HUES48 (cell line): Measurements from ENCODE around the gene ACVR2A.

Experiments used
- H3K27ac ChIP-seq: one replicate; pipeline ENCODE4 v1.7.0; 2013; ENCODE audit warnings: low read depth, low read length, inconsistent platforms
- H3K27me3 ChIP-seq: 2 replicates; pipeline ENCODE4 v1.6.1; 2013; ENCODE audit warnings: mild to moderate bottlenecking, low read length; ENCODE audit not compliant: control insufficient read depth, insufficient read depth
- H3K36me3 ChIP-seq: 2 replicates; pipeline ENCODE4 v1.6.1; 2013; ENCODE audit warnings: low read length; ENCODE audit not compliant: control insufficient read depth, insufficient read depth
- H3K4me1 ChIP-seq: 2 replicates; pipeline ENCODE4 v1.6.1; 2013; ENCODE audit warnings: mild to moderate bottlenecking, low read length; ENCODE audit not compliant: control insufficient read depth, insufficient read depth
- H3K4me3 ChIP-seq: 2 replicates; pipeline ENCODE4 v1.5.1; 2013; ENCODE audit warnings: mild to moderate bottlenecking, low read depth, low read length
- H3K9ac ChIP-seq: 2 replicates; pipeline ENCODE4 v1.6.1; 2013; ENCODE audit warnings: mild to moderate bottlenecking, low read depth, low read length, moderate library complexity
- H3K9me3 ChIP-seq: 2 replicates; pipeline ENCODE4 v1.6.1; 2013; ENCODE audit warnings: low read length; ENCODE audit not compliant: control insufficient read depth, insufficient read depth

The ACVR2A gene

DNA sequence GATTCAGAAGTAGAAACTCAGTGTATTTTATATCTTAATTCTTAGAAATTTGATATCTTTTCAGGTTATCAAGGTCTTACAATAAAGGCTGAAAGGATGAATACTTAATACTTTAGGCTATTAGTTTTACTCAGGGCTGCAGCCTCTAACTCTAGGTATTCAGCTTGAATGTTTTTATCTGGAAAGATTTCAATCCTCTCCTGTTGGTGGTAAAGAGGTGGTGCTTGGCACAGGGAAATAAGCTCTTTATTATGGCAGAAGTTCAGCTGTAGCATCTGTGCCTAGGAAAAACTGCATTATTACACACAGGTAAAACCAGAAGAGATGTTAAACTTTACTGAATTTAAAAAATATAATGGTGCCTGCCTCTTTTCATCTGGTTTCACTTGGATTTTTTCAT is 11.1 kb downstream of the ACVR2A start:
- H3K27me3 ChIP-seq = no peaks in the 10 kb centered on the region
- no peak overlapping the region for H3K9ac ChIP-seq
- peaks cover 47% of the 10 kb centered on the region for H3K4me1 ChIP-seq
- no peak overlapping the region for H3K27ac ChIP-seq
- no peak overlapping the region for H3K4me3 ChIP-seq
- H3K36me3 ChIP-seq = no peaks in the 10 kb centered on the region
- no peaks in the 10 kb centered on the region for H3K9me3 ChIP-seq

DNA sequence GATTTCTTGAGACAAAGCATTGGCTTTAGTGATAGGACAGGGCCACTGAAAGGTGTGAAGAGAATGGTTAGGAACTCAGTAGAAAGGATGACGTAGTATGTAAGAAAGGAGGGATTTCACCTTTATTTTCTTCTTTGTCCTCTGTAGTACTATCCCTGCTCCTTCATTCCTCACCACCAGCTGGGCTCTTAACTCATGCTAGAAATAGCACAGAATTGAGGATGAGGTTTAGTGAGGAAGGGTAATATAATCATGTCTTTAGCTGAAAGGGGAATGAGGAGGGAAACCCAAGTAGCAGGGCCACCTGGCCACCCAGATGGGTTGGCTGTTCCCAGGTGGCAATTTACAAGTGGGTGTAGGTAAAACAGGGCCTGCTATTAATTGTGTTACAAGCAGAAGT is 15.2 kb downstream of the ACVR2A start:
- H3K36me3 ChIP-seq = no peaks in the 10 kb centered on the region
- no peak overlapping the region; the same call in 1 of the 2 replicates for H3K9ac ChIP-seq
- H3K27ac ChIP-seq = peak overlapping the region; percentile 63
- no peaks in the 10 kb centered on the region for H3K27me3 ChIP-seq
- H3K9me3 ChIP-seq = no peaks in the 10 kb centered on the region
- peaks cover 69% of the 10 kb centered on the region for H3K4me1 ChIP-seq
- H3K4me3 ChIP-seq = peak overlapping the region; percentile 18; the same call in 1 of the 2 replicates

DNA sequence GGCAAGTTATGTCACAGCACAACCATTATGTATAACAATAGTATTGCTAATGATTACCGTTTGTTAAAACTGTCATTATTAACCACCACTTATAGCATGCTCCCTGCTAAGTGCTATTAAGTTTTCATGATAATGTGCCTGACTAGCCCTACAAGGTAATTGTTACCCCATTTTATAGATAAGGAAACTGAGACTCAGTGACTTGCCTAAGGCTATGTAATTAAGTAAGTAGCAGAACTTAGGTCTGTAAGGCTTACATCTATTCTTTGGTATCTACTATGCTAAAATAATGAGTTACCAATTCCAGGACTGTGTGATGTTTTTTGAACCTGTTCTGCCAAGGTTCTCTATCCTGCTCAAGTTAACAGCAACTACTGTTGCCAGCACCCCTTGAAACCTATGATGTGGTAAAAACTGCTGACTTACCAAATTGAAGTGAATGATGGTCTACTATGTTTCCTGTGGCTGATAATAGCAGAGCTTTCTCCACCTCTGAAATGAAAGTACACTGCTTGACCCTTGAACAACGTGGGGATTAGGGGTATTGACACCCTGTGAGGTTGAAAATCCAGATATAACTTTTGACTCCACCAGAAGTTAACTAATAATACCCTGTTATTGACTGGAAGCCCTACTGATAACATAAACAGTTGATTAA is 18.2 kb downstream of the ACVR2A start:
- H3K4me3 ChIP-seq = no peak overlapping the region
- H3K27ac ChIP-seq = no peak overlapping the region
- no peaks in the 10 kb centered on the region for H3K9me3 ChIP-seq
- H3K4me1 ChIP-seq = peaks cover 56% of the 10 kb centered on the region
- no peak overlapping the region for H3K9ac ChIP-seq
- H3K27me3 ChIP-seq = no peaks in the 10 kb centered on the region
- H3K36me3 ChIP-seq = no peaks in the 10 kb centered on the region

- Histone ChIP-seq H3K27ac (no peak overlapping the region), H3K27me3 (no peaks in the 10 kb centered on the region), H3K9me3 (no peaks in the 10 kb centered on the region), H3K4me3 (no peak overlapping the region), H3K36me3 (no peaks in the 10 kb centered on the region), H3K4me1 (peaks cover 54% of the 10 kb centered on the region), H3K9ac (no peak overlapping the region)
Observed at GRCh38 chr2:147863835-147864234, 19.0 kb downstream of the ACVR2A start.

- Histone ChIP-seq H3K36me3 (no peaks in the 10 kb centered on the region), H3K27ac (no peak overlapping the region), H3K4me1 (peaks cover 52% of the 10 kb centered on the region), H3K9ac (no peak overlapping the region), H3K4me3 (no peak overlapping the region), H3K9me3 (no peaks in the 10 kb centered on the region), H3K27me3 (no peaks in the 10 kb centered on the region)
Observed at GRCh38 chr2:147865560-147865959, 20.7 kb downstream of the ACVR2A start.

GRCh38 chr2:147867050-147867449 is 22.2 kb downstream of the ACVR2A start:
- H3K9ac ChIP-seq = no peak overlapping the region
- no peaks in the 10 kb centered on the region for H3K9me3 ChIP-seq
- no peaks in the 10 kb centered on the region for H3K36me3 ChIP-seq
- H3K27ac ChIP-seq = no peak overlapping the region
- H3K27me3 ChIP-seq = no peaks in the 10 kb centered on the region
- no peak overlapping the region for H3K4me3 ChIP-seq
- peaks cover 38% of the 10 kb centered on the region for H3K4me1 ChIP-seq

DNA sequence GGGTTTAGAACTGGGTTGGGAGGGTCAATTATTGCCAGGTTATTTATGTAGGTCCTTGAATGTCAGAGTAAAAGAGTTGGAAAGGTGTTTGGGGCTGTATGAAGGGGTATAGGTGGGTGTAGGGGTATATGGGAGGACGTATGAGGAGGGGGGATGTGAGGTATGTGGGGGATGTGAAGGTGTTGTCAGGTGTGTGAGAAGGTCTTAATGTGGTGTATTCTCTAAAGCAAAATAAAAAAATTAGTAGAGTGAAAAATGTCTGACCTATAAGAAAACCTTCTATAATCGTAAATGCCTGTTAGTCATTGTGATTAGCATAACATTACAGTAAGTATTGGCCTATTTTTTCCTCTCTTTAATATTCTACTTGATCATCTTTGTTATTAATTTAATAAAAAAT is 25.1 kb downstream of the ACVR2A start:
- Histone ChIP-seq H3K9me3 (no peaks in the 10 kb centered on the region), H3K4me1 (peaks cover 27% of the 10 kb centered on the region), H3K27ac (no peak overlapping the region), H3K27me3 (no peaks in the 10 kb centered on the region), H3K4me3 (no peak overlapping the region), H3K9ac (no peak overlapping the region), H3K36me3 (no peaks in the 10 kb centered on the region)

- Histone ChIP-seq H3K27ac (no peak overlapping the region), H3K4me1 (peaks cover 40% of the 10 kb centered on the region), H3K9ac (no peak overlapping the region), H3K4me3 (no peak overlapping the region), H3K36me3 (no peaks in the 10 kb centered on the region), H3K27me3 (no peaks in the 10 kb centered on the region), H3K9me3 (no peaks in the 10 kb centered on the region)
Observed at GRCh38 chr2:147872967-147873366, 28.1 kb downstream of the ACVR2A start.

DNA sequence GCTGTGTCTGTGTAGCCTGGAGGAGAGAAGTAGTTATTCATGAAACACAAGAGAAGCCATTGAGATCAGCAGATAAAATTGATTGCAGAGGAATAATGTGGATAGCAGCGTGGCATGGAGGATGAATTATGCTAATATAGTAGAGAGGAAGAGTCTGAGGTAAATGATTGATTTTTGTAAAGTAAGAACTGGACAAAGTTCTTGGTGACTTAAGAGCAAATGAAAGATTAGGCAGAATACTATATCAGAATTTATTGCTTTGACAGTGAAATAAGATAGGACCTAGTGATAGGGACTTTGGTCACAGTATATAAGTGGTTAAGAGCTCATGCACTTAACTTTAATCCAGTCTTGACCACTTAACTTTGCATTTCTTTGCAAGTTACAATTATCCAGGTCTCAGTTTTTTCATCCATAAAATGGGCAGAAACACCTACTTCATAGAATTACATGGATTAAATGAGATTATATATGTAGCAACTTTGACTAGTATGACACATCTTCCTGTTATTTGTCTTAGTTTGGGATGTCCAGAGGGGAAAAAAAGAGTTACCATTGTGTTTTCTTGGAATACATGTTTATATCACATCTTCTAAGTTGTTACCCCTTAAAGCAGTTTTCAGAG is 29.1 kb downstream of the ACVR2A start:
- Histone ChIP-seq H3K4me1 (peaks cover 45% of the 10 kb centered on the region), H3K27ac (no peak overlapping the region), H3K9me3 (no peaks in the 10 kb centered on the region), H3K36me3 (no peaks in the 10 kb centered on the region), H3K27me3 (no peaks in the 10 kb centered on the region), H3K9ac (no peak overlapping the region), H3K4me3 (no peak overlapping the region)

DNA sequence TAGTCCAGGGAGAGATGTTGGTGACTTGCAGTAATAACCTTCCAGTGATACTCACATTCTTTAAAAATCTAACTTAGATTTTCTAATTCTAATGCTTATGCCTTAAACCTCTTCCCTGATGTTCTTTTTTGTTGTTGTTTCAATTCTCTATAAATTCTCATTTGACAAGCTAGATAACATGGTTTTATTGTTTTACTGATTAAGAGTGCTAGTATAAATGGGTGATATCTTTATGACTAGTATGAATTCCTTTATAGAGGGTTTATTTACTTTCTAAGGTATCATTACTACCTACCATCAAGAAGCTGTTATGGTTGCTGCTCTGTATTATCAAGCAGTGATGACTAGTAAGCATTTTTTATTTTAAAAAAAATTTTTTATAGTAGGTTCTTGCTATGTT is 35.0 kb downstream of the ACVR2A start:
- no peak overlapping the region for H3K27ac ChIP-seq
- H3K9ac ChIP-seq = no peak overlapping the region
- H3K4me1 ChIP-seq = peaks cover 45% of the 10 kb centered on the region
- no peak overlapping the region for H3K4me3 ChIP-seq
- H3K36me3 ChIP-seq = no peaks in the 10 kb centered on the region
- H3K27me3 ChIP-seq = no peaks in the 10 kb centered on the region
- no peaks in the 10 kb centered on the region for H3K9me3 ChIP-seq

DNA sequence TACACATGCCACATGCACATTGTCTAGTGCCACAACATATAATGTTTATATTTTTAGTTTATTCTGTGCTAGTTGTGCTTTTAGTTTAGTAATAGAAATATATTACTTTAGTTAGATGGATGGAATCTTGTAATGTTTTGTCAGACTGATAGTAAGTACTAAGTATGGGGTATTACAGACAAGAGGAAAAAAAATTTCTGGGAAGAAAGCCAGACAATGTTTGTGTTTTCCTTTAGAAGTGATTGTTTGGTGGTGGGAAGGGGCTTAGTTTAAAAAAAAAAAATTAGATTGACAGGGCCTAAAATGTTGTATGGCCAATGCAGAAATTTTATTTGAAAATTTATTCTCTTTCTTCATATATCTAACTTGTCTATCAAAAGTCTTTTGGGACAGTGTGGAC is 37.8 kb downstream of the ACVR2A start:
- Histone ChIP-seq H3K4me1 (peaks cover 27% of the 10 kb centered on the region), H3K9ac (no peak overlapping the region), H3K36me3 (no peaks in the 10 kb centered on the region)

More for the DNA sequence above, 37.8 kb downstream of the ACVR2A start:
- no peaks in the 10 kb centered on the region for H3K9me3 ChIP-seq
- no peaks in the 10 kb centered on the region for H3K27me3 ChIP-seq
- H3K27ac ChIP-seq = no peak overlapping the region
- H3K4me3 ChIP-seq = no peak overlapping the region
